Stomach (tissue), 4 donors: ENCODE measurements around the gene WT1.

Source experiments
- CTCF ChIP-seq, 7 experiments: fragments of 450-650 bp in 4 of 7; fragments of 200-600 bp in 3 of 7; sonication (generic) in 3 of 7; IDR thresholded peaks; one replicate each; pipeline ENCODE4 v1.5.1; 2016 to 2019; ENCODE audit warnings: antibody characterized with exemption in 7 of 7, control low read depth in 2 of 7, mild to moderate bottlenecking in 1 of 7
- EP300 ChIP-seq: sonication (generic); formaldehyde crosslinking; IDR thresholded peaks from one replicate; pipeline ENCODE4 v1.6.1; 2017; ENCODE audit warnings: antibody characterized with exemption
- POLR2A ChIP-seq, 4 donors: fragments of 450-650 bp; IDR thresholded peaks; one replicate each; pipeline ENCODE4 v1.6.1; 2016; ENCODE audit warnings: antibody characterized with exemption in 4 of 4, control low read depth in 2 of 4, mild to moderate bottlenecking in 1 of 4, moderate library complexity in 1 of 4
- POLR2AphosphoS5 ChIP-seq, 3 donors: sonication (generic); formaldehyde crosslinking; IDR thresholded peaks; one replicate each; pipeline ENCODE4 v1.6.1; 2016; ENCODE audit warnings: antibody characterized with exemption in 3 of 3

- TF ChIP-seq POLR2A (IDR thresholded peaks at IDR 0.05) = no peak
- no peak for TF ChIP-seq CTCF (IDR thresholded peaks at IDR 0.05)
- no peak for TF ChIP-seq EP300
- no peak for TF ChIP-seq POLR2AphosphoS5 (IDR thresholded peaks at IDR 0.05)
These were observed 61.1 kb downstream of the WT1 start for GRCh38 chr11:32374261-32374711.
